Measurements from ENCODE around the gene GALNT18. TPM values are rescaled to one million over a fixed set of nuclear protein-coding genes. Genes with fewer than 3 reads are reported as not detected.
"Not testable (repeated sequence)": the region's sequence is repeated elsewhere in the genome, so short reads cannot be mapped to it uniquely, and the experiment has no call there.

GALNT18 gene
- total and polyA plus RNA-seq, 7 donors: 4.6 to 32.4 (median 8.3) TPM

DNA sequence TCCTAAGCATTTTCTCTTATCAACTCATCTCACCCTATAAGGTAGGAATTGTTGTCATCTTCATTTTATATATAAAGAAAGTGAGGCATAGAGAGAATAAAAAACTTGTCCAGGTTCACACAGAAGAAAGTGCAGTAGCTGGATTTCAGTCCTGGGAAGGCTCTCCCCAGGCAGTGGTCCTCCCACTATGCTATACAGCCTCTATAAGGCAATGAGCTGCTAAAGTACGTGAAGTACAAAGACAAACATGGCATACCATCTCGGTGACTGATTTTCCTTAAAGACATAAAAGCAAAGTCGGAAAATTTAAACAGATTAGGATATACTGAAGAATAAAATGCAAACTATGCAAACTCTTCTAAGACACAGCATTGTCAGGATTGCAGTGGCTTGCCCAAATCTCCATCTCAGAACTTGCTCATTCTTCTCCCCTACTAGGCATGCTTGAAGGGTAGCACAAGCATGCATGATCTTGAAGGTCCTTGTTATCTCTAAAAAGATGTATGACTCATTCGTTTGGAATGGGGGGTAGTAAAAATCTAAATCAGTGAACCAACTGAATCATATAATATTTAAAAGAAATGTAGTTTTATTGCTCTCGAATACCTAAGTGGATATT lies 171.0 kb downstream of the GALNT18 start:
- Histone ChIP-seq H3K4me1 (no peaks in the 10 kb centered on the region), H3K36me3 (ENCODE audit: insufficient read depth in 1 of 2, low read depth in 1 of 2) (no peaks in the 10 kb centered on the region), H3K27me3 (ENCODE audit: insufficient read depth in 3 of 3, low read length in 2 of 3) (no peaks in the 10 kb centered on the region), H3K9me3 (no peaks in the 10 kb centered on the region), H3K4me3 (no peak overlapping the region), H3K27ac (no peak overlapping the region)
- intact Hi-C loops (cut with DNase I): no loop called here
- DNase-seq (no peak), ATAC-seq (no peak)
- WGBS, 3 donors: 87 to 92% (median 92%) methylated on average over 5 of the region's 5 CpGs
- TF ChIP-seq, protein P1, sequence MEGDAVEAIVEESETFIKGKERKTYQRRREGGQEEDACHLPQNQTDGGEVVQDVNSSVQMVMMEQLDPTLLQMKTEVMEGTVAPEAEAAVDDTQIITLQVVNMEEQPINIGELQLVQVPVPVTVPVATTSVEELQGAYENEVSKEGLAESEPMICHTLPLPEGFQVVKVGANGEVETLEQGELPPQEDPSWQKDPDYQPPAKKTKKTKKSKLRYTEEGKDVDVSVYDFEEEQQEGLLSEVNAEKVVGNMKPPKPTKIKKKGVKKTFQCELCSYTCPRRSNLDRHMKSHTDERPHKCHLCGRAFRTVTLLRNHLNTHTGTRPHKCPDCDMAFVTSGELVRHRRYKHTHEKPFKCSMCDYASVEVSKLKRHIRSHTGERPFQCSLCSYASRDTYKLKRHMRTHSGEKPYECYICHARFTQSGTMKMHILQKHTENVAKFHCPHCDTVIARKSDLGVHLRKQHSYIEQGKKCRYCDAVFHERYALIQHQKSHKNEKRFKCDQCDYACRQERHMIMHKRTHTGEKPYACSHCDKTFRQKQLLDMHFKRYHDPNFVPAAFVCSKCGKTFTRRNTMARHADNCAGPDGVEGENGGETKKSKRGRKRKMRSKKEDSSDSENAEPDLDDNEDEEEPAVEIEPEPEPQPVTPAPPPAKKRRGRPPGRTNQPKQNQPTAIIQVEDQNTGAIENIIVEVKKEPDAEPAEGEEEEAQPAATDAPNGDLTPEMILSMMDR (IDR thresholded peaks at IDR 0.05): no peak

DNA sequence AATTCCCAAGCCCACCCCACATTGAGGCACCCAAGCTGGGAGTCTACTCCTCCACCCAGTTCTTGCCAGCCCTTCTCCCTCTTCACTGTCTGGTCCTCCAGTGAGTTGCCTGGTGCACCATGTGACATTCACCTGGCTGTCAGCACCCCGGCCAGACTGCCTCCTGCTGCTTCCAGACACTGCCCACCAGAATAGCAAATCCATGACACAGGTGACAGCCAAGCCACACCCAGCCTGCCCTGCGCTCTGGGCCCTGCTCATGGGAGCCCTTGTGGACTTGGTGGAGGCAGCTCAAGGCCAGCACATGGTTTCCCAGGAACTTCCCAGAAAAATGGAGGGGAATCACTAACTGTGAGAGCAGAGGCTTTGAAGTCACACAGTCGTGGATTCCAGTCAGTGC lies 172.5 kb downstream of the GALNT18 start:
- TF ChIP-seq, protein P1 (IDR thresholded peaks at IDR 0.05): no peak
- Histone ChIP-seq H3K4me3 (no peak overlapping the region), H3K9me3 (no peaks in the 10 kb centered on the region), H3K27me3 (ENCODE audit: insufficient read depth in 3 of 3, low read length in 2 of 3) (no peaks in the 10 kb centered on the region), H3K27ac (no peak overlapping the region), H3K36me3 (ENCODE audit: insufficient read depth in 1 of 2, low read depth in 1 of 2) (no peaks in the 10 kb centered on the region), H3K4me1 (peaks cover 9% of the 10 kb centered on the region)
- ATAC-seq: peak in 1 of 4 donors; percentile 32
- intact Hi-C loops (cut with DNase I): no loop called here
- WGBS, 3 donors: 88 to 97% (median 93%) methylated on average over 3 of the region's 3 CpGs
- no peak for DNase-seq

DNA sequence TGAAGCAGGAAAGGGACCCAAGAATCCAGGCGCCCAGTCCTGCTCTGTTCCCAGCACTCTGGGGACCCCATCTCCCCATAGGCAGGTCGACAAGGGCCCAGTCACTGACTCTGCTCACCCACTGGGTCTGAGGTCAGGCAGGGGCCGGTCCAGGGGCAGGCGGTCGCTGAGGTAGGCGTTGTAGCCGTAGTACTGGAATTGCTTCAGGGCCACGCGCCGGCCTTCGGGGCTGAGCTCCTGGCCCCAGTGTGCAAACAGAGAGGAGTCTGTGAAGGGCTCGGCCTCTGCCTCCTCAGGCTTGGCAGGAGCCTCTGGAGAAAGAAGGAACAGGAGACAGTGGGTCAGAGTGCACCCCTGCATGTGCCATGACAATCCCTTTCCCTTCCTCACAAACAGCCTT lies 173.2 kb downstream of the GALNT18 start:
- intact Hi-C loops (cut with DNase I): no loop called here
- Histone ChIP-seq H3K27ac (no peak overlapping the region), H3K36me3 (ENCODE audit: insufficient read depth in 1 of 2, low read depth in 1 of 2) (no peaks in the 10 kb centered on the region), H3K4me1 (peaks cover 14% of the 10 kb centered on the region), H3K4me3 (no peak overlapping the region), H3K27me3 (ENCODE audit: insufficient read depth in 3 of 3, low read length in 2 of 3) (no peaks in the 10 kb centered on the region), H3K9me3 (no peaks in the 10 kb centered on the region)
- WGBS, 3 donors: 95 to 98% (median 97%) methylated on average over 12 of the region's 12 CpGs
- DNase-seq (no peak), ATAC-seq (no peak)
- TF ChIP-seq, protein P1 (IDR thresholded peaks at IDR 0.05): no peak

DNA sequence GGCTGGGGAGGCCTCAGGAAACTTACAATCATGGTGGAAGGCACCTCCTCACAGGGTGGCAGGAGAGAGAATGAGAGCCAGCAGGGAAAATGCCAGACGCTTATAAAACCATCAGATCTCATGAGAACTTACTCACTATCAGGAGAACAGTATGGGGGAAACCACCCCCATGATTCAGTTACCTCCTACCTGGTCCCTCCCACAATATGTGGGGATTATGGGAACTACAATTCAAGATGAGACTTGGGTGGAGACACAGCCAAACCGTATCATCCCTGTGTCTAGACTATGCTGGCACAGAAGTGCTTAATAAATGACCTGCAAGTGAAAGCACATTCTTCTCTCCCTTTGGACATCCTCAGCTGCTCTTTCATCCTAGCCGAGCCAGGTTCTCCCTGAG lies 174.2 kb downstream of the GALNT18 start:
- intact Hi-C loops (cut with DNase I); H3K36me3 ChIP-seq (ENCODE audit: insufficient read depth in 1 of 2, low read depth in 1 of 2); H3K4me3 ChIP-seq; H3K9me3 ChIP-seq; DNase-seq; H3K27ac ChIP-seq; H3K27me3 ChIP-seq (ENCODE audit: insufficient read depth in 3 of 3, low read length in 2 of 3); ATAC-seq: not testable (repeated sequence)
- WGBS, 3 donors: 69 to 95% (median 83%) methylated on average over 3 of the region's 3 CpGs
- H3K4me1 ChIP-seq: peaks cover 14% of the 10 kb centered on the region

DNA sequence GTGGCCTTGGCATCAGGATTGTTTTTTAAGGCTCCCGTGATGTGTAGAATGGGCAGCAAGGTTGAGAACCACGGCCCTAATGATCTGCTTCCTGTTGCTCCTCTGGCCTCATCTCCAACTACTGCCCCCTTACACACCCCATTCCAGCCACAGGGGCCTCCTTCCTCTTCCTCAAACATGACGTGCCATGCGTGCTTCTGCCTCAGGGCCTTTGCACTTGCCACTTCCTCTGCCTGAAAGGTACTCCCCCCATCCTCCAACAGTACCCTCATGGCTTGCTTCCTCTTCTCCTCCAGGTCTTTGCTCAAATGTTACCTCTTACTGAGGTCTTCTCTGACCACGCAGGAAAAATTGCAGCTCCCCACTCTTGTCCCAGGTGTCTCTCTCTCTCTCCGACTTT lies 174.8 kb downstream of the GALNT18 start:
- intact Hi-C loops (cut with DNase I): no loop called here
- no peak for ATAC-seq
- DNase-seq: no peak
- no peak overlapping the region for H3K4me3 ChIP-seq
- TF ChIP-seq, protein P1 (IDR thresholded peaks at IDR 0.05): no peak
- H3K27ac ChIP-seq: no peak overlapping the region
- no peaks in the 10 kb centered on the region for H3K27me3 ChIP-seq (ENCODE audit: insufficient read depth in 3 of 3, low read length in 2 of 3)
- WGBS, 3 donors: 88 to 95% (median 90%) methylated on average over 6 of the region's 6 CpGs
- peaks cover 14% of the 10 kb centered on the region for H3K4me1 ChIP-seq
- no peaks in the 10 kb centered on the region for H3K9me3 ChIP-seq
- no peaks in the 10 kb centered on the region for H3K36me3 ChIP-seq (ENCODE audit: insufficient read depth in 1 of 2, low read depth in 1 of 2)
